SK-N-SH (cell line): ENCODE results near the gene IQSEC2. TPM values are rescaled to one million over a fixed set of nuclear protein-coding genes. Genes with fewer than 3 reads are reported as not detected.

Experiments
- CTCF ChIA-PET: fragments of 300-600, 350-600 bp; formaldehyde crosslinking; extraction: SDS; loops from one replicate; lab custom pipeline; 2021; lab: Yijun Ruan, JAX
- POLR2A ChIA-PET: fragments of 350-600 bp; sonication (Branson Sonifier 250); formaldehyde crosslinking; extraction: SDS; loops from one replicate; lab custom pipeline; 2020; ENCODE audit warnings: antibody characterized with exemption, inconsistent platforms; lab: Yijun Ruan, JAX
- DNase-seq: peaks from one replicate; pipeline ENCODE4 v3.0.0; 2012
- H2AFZ ChIP-seq: fragments of 200-600 bp; sonication (generic); 2 replicates; pipeline ENCODE4 v1.8.1; 2016; ENCODE audit warnings: antibody characterized with exemption, mild to moderate bottlenecking, low read depth
- H3F3A ChIP-seq: fragments of 200-600 bp; sonication (generic); replicated peaks from 2 replicates; pipeline ENCODE3; 2016; ENCODE audit warnings: antibody characterized with exemption, mild to moderate bottlenecking; ENCODE audit not compliant: insufficient read depth
- H3K27ac ChIP-seq, 2 experiments: fragments of 200-500 bp in 1 of 2; fragments of 200-600 bp in 1 of 2; sonication (Bioruptor generic) in 1 of 2; sonication (generic), shearing (Covaris generic) in 1 of 2; 2 replicates each; pipeline versions ENCODE4 v1.5.1 to v1.6.1; 2014 to 2016; ENCODE audit warnings: low read depth in 2 of 2, inconsistent platforms in 1 of 2, low read length in 1 of 2, mild to moderate bottlenecking in 1 of 2, mixed read lengths in 1 of 2
- H3K27me3 ChIP-seq: fragments of 200-600 bp; sonication (generic), shearing (Covaris generic); 2 replicates; pipeline ENCODE4 v1.6.1; 2016; ENCODE audit warnings: mixed run types; ENCODE audit not compliant: insufficient read depth
- H3K36me3 ChIP-seq, 2 experiments: fragments of 200-500 bp in 1 of 2; fragments of 200-600 bp in 1 of 2; sonication (Bioruptor generic) in 1 of 2; sonication (generic) in 1 of 2; replicated peaks in 1 of 2; 2 replicates each; pipeline versions ENCODE3 to v1.5.1; 2014 to 2016; ENCODE audit warnings: low read length in 1 of 2, mild to moderate bottlenecking in 1 of 2; ENCODE audit not compliant: insufficient read depth in 2 of 2, control insufficient read depth in 1 of 2
- H3K4me1 ChIP-seq, 2 experiments: fragments of 200-500 bp in 1 of 2; fragments of 200-600 bp in 1 of 2; sonication (Bioruptor generic) in 1 of 2; sonication (generic), shearing (Covaris generic) in 1 of 2; 2 replicates each; pipeline versions ENCODE4 v1.5.1 to v1.6.1; 2014 to 2016; ENCODE audit warnings: low read depth in 1 of 2, low read length in 1 of 2, mixed run types in 1 of 2; ENCODE audit not compliant: insufficient read depth in 2 of 2, control insufficient read depth in 1 of 2
- H3K4me2 ChIP-seq: fragments of 200-600 bp; sonication (generic), shearing (Covaris generic); 2 replicates; pipeline ENCODE4 v1.6.1; 2017; ENCODE audit warnings: mixed run types
- H3K4me3 ChIP-seq, 2 experiments: fragments of 200-500 bp in 1 of 2; fragments of 200-600 bp in 1 of 2; sonication (Bioruptor generic) in 1 of 2; sonication (generic), shearing (Covaris generic) in 1 of 2; 2 replicates each; pipeline versions ENCODE4 v1.5.1 to v1.8.1; 2014 to 2016; ENCODE audit warnings: low read depth in 2 of 2, inconsistent platforms in 1 of 2, low read length in 1 of 2, mild to moderate bottlenecking in 1 of 2, mixed read lengths in 1 of 2, moderate library complexity in 1 of 2
- H3K79me2 ChIP-seq: fragments of 200-600 bp; sonication (generic); 2 replicates; pipeline ENCODE4 v1.8.1; 2017; ENCODE audit warnings: mild to moderate bottlenecking; ENCODE audit not compliant: insufficient read depth
- H3K9ac ChIP-seq: fragments of 200-600 bp; sonication (generic); 2 replicates; pipeline ENCODE4 v1.6.1; 2017; ENCODE audit warnings: mixed run types
- H3K9me2 ChIP-seq: fragments of 200-600 bp; sonication (generic); 2 replicates; pipeline ENCODE4 v1.6.1; 2017; ENCODE audit warnings: mixed run types
- H3K9me3 ChIP-seq: fragments of 200-600 bp; sonication (generic); 2 replicates; pipeline ENCODE4 v1.6.1; 2017; ENCODE audit warnings: mixed run types, mild to moderate bottlenecking, moderate library complexity
- H4K20me1 ChIP-seq: fragments of 200-600 bp; sonication (generic); 2 replicates; pipeline ENCODE4 v1.6.1; 2017; ENCODE audit warnings: mild to moderate bottlenecking, mixed run types; ENCODE audit not compliant: insufficient read depth
- CHD2 ChIP-seq: fragments of 150-350 bp; IDR thresholded peaks from 2 replicates; pipeline ENCODE4 v1.6.1; 2018; ENCODE audit warnings: low read length; ENCODE audit not compliant: partially characterized antibody
- CTCF ChIP-seq: fragments of 200-600 bp; sonication (generic); IDR thresholded peaks from 2 replicates; pipeline ENCODE4 v1.6.1; 2017; ENCODE audit warnings: antibody characterized with exemption, mild to moderate bottlenecking, moderate library complexity
- ELF1 ChIP-seq: IDR thresholded peaks from 2 replicates; pipeline ENCODE4 v1.4.0; 2012
- FOXJ3 ChIP-seq: sonication (generic); formaldehyde crosslinking; IDR thresholded peaks from 2 replicates; pipeline ENCODE4 v1.5.1; 2020; ENCODE audit warnings: mild to moderate bottlenecking, missing genetic modification reagents
- IRF3 ChIP-seq: fragments of 150-350 bp; IDR thresholded peaks from 2 replicates; pipeline ENCODE4 v1.6.1; 2016; ENCODE audit warnings: mild to moderate bottlenecking, low read depth, low read length
- JUND ChIP-seq: IDR thresholded peaks from 2 replicates; pipeline ENCODE4 v1.4.0; 2012
- MEF2A ChIP-seq: IDR thresholded peaks from 2 replicates; pipeline ENCODE4 v1.4.0; 2012; ENCODE audit warnings: low read depth, borderline replicate concordance
- MXI1 ChIP-seq: IDR thresholded peaks from 2 replicates; pipeline ENCODE4 v1.6.1; 2012; ENCODE audit warnings: mild to moderate bottlenecking, low read depth, low read length, improper control_type of control experiment
- POLR2AphosphoS5 ChIP-seq: IDR thresholded peaks from 2 replicates; pipeline ENCODE4 v1.6.1; 2012; ENCODE audit warnings: low read depth, low read length
- RCOR1 ChIP-seq: fragments of 150-350 bp; IDR thresholded peaks from 2 replicates; pipeline ENCODE4 v1.6.1; 2017; ENCODE audit warnings: antibody characterized with exemption, low read length
- RFX5 ChIP-seq: IDR thresholded peaks from 2 replicates; pipeline ENCODE4 v1.6.1; 2012; ENCODE audit warnings: mild to moderate bottlenecking, improper control_type of control experiment, low read length
- RXRA ChIP-seq: IDR thresholded peaks from 2 replicates; pipeline ENCODE4 v1.4.0; 2012; ENCODE audit warnings: low read depth, mild to moderate bottlenecking, borderline replicate concordance
- TAF1 ChIP-seq: IDR thresholded peaks from 2 replicates; pipeline ENCODE4 v1.6.1; 2012; ENCODE audit warnings: low read depth, mild to moderate bottlenecking, low read length, moderate library complexity, borderline replicate concordance
- TEAD4 ChIP-seq: IDR thresholded peaks from 2 replicates; pipeline ENCODE4 v1.4.0; 2012; ENCODE audit warnings: mild to moderate bottlenecking, borderline replicate concordance; ENCODE audit not compliant: insufficient read depth
- USF1 ChIP-seq: IDR thresholded peaks from 2 replicates; pipeline ENCODE4 v1.4.0; 2012; ENCODE audit warnings: low read depth, borderline replicate concordance
- USF2 ChIP-seq: fragments of 150-350 bp; IDR thresholded peaks from 2 replicates; pipeline ENCODE4 v1.6.1; 2017; ENCODE audit warnings: antibody characterized with exemption, low read length, low read depth, borderline replicate concordance
- ZBTB33 ChIP-seq: IDR thresholded peaks from 2 replicates; pipeline ENCODE4 v1.4.0; 2012; ENCODE audit warnings: low read depth, borderline replicate concordance
- WGBS: methylation state at CpG from one replicate; pipeline ENCODE4 v1.1.6; 2017; ENCODE audit warnings: low lambda C conversion rate; 5-methylcytosine and 5-hydroxymethylcytosine counted together
- polyA plus RNA-seq, 3 experiments: library from polyadenylated mRNA; depleted of rRNA; stranded (reverse); fragments of >200 nt; gene quantifications; 2 replicates each; pipeline ENCODE4 v1.2.3, GENCODE V29; 2012

IQSEC2 gene
- polyA plus RNA-seq, 1 of the 3 experiments (the other 2 are of a cell fraction) = 24.7 TPM

- Histone ChIP-seq H3K27ac (no peak overlapping the region), H3K4me2 (no peak overlapping the region), H3K4me3 (no peak overlapping the region), H4K20me1 (no peaks in the 10 kb centered on the region), H3K9ac (no peak overlapping the region), H2AFZ (no peak overlapping the region), H3F3A (no peaks in the 10 kb centered on the region), H3K36me3 (peaks cover 0 to 3% of the 10 kb centered on the region in 2 experiments), H3K79me2 (no peaks in the 10 kb centered on the region), H3K4me1 (peaks cover 0 to 12% of the 10 kb centered on the region in 2 experiments; a peak in 1 of 4 replicates), H3K9me2 (no peaks in the 10 kb centered on the region), H3K27me3 (no peaks in the 10 kb centered on the region), H3K9me3 (no peaks in the 10 kb centered on the region)
- DNase-seq = no peak
- TF ChIP-seq CHD2 = no peak
- TF ChIP-seq RCOR1 = no peak
- TF ChIP-seq ELF1 = no peak
- no peak for TF ChIP-seq ZBTB33
- no peak for TF ChIP-seq IRF3
- TF ChIP-seq TAF1 = no peak
- no peak for TF ChIP-seq MXI1
- no peak for TF ChIP-seq RXRA
- TF ChIP-seq JUND = no peak
- TF ChIP-seq TEAD4 = no peak
- no peak for TF ChIP-seq FOXJ3 (CRISPR knock-in tag)
- no peak for TF ChIP-seq USF1
- TF ChIP-seq CTCF = no peak
- TF ChIP-seq RFX5 = no peak
- no peak for TF ChIP-seq USF2
- TF ChIP-seq MEF2A = no peak
- TF ChIP-seq POLR2AphosphoS5 = no peak
- CTCF ChIA-PET = interaction anchor here (1.4 to 1.9 kb wide), 3 partner anchors 29 to 31 kb away, joined by 3 to 7 read pairs (median 6); no protein-coding TSS in a partner anchor
- WGBS = 71% methylated on average over 21 of the region's 22 CpGs
- POLR2A ChIA-PET = no interaction called here
These were observed 26.6 kb downstream of the IQSEC2 start for GRCh38 chrX:53254570-53255461.
